NCI-H2107 (cell line): Measurements from ENCODE around the gene VIT.
A peak's percentile ranks its signal among the peaks of the same experiment; 100 is the strongest.
"Not testable (repeated sequence)": the region's sequence is repeated elsewhere in the genome, so short reads cannot be mapped to it uniquely, and the experiment has no call there.

Experiments
- DNase-seq: peaks from one replicate; lab custom pipeline; 2025; lab: John Stamatoyannopoulos, UW

Gene VIT

DNA sequence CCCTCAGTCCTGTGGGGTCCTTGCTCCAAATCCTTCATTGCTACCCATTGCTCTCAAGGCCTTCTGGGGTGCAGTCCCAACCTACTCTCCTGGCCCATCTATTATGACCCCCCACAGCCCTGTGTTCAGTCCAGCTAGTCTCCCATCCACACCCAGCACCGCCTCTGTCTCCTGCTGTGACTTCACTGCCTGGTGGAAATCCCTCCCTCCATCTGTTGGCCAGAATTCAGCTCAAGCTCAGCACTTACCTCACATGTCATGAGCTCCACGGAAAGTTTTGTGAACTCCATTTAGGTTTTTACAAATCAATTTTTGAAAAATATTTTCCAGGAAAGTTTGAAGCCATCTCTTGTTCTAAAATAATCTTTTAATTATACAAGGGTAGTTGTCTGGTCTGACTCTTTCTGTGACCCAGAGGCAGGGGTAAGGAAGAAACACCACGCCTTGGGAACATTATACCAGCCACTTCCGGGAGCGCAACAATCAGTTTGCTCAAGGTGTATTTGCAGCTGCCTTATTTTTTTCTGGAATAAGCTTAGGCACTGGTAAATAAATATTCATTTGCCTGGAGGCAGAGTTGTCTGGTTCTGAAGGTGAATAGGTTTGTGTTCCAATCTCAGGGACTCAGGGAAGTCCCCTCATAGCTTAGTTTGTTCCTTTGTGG is 110.8 kb downstream of the VIT start:
- DNase-seq = no peak

DNA sequence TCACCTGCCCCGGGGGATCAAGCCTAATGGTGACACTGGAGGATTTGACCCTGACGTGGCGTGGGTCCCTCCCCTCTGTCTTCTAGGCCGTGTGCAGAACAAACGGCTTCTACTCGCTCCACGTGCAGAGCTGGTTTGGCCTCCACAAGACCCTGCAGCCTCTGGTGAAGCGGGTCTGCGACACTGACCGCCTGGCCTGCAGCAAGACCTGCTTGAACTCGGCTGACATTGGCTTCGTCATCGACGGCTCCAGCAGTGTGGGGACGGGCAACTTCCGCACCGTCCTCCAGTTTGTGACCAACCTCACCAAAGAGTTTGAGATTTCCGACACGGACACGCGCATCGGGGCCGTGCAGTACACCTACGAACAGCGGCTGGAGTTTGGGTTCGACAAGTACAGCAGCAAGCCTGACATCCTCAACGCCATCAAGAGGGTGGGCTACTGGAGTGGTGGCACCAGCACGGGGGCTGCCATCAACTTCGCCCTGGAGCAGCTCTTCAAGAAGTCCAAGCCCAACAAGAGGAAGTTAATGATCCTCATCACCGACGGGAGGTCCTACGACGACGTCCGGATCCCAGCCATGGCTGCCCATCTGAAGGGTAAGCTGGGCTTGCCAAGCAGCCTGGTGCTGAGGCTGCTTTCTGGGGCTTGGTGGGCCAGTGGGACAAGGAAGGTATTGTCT is 112.0 kb downstream of the VIT start:
- DNase-seq = no peak

DNA sequence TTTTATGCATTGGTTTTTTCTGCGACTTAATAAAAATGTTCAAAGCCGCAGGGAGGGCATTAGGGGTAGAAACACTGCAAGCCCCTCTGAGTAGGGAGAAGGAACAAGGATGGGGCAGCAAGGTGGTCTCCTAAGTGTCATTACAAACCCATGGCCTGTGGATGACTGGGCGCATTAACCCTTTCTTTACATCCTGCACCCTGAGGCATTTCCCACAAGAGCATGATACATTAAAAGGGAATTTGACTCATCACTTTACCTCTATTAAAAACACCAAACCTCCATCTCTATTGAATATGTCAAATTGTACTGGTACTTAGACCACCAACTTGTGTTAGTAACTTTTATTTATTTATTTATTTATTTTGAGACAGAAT is 112.5 kb downstream of the VIT start:
- DNase-seq = no peak

DNA sequence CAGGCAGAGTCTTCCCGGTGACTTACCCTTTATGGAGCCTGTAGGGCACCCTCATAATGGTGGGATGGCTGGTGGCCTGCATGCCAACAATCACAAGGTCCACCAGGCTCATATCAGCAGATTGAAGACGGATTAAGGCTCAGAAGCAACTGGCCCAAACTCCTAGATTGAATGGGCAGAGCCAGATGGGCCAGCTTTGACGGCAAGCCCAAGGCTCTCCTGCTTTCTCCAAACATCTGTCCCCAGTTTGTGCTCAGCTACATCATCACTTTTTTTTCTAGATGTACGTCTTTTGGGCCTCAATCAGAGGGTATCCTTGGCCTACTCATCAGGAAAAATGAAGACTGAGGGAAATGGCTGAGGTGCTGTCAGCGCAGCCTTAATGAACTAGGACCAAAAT is 114.6 kb downstream of the VIT start:
- no peak for DNase-seq

DNA sequence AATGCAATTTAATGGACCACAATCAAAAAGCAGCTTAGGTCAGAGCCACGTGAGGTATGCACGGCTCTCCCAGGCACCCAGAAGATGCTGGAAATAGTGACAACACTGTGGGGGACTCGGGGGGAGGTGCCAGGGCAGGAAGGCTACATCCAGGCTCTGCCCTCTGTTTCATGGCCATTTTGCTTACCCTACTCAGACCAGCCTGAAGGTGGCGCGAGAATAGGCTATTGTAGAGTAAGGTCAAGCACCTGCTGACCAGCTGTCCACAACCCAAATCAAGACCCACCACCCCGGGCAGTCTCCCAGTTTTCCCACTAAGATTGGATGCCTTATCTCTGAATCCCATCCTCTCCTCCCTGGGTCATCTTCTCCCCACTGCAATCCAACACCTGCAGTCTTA is 115.7 kb downstream of the VIT start:
- no peak for DNase-seq

DNA sequence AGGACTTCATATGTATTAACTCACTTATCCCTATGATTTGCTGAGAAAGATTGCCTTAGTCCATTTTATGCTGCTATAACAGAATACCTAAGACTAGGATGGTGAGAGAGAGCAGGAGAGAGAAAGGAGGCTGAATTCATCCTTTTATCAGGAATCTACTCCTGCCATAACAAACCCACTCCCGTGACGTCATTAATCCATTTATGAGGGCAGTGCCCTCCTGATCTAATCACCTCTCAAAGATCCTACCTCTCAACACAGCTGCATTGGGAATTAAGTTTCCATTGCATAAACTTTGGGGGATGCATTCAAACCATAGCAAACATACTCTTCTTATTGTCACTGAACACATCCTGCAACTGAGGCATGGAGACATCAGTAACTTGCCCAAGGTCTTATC is 122.0 kb downstream of the VIT start:
- no peak for DNase-seq

DNA sequence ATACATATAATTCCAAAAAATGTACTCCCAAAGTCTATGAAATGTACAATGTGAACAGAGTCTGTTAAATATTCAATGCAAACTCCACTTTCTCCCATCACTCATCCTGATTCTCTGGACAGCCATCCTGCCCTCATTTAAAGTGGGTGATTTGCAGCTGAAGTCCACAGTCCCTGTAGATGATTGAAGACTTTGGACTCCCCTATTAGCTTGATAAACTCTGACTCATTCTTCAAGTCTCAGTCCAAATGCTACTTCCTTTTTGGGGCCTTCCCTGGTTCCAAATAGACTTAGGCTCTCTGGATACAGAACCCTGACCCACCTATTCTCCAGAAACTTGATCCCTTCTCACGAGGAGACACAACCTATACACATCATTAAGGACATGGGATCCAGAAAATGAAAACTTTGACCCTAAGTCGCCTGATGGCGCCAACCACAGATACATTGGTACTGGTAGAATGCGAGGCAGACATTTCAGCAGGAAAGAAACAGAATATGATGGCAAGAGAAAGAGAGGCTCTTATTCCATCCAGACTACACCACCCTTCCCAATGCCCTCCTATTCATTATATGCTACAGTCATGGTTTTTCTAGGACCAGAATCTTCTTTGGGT is 122.7 kb downstream of the VIT start:
- DNase-seq = no peak

DNA sequence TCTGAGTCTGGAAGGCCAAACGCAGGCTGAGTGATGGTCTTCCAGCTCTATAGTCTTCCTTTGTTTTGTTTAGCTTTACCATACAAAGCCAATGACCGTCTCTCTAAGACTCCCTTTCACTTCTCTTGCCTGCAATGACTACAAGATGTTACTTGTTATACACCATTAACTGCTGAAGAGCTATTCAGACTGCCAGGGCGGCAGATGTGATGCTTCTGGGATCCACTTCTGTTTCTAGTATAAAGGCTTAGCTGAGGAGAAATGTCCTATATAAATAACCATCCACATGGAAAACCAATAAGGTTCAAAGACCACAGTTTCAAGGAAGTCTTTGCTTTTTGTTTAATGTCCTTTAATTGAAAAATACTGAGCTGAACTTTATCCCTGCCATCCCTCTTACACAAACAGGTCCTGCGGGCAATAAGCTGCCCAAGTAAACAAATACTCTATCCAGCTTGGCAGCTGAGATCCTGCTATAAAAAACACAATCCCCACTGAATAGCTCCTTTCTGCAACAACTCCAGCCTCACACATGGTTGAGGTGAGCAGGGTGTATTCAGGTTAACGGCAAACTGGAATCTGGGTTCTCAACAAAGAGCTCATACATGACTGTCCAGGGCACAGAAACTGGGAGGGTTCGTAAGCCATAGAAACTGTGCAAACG is 124.6 kb downstream of the VIT start:
- peak; percentile 45 for DNase-seq

DNA sequence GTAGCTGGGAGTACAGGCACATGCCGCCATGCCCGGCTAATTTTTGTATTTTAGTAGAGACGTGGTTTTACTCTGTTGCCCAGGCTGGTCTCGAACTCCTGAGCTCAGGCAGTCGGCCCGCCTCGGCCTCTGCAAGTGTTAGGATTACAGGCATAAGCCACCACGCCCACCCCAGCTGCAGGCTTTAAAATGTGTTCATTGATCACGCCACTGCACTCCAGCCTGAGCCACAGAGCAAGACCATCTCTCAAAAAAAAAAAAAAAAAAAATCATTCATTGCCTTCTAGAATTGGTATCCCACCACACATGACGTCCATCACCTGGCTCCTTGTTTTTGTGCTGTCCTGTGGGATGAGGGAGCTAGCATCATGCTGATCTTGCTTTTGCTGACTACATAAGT is 127.4 kb downstream of the VIT start:
- no peak for DNase-seq

DNA sequence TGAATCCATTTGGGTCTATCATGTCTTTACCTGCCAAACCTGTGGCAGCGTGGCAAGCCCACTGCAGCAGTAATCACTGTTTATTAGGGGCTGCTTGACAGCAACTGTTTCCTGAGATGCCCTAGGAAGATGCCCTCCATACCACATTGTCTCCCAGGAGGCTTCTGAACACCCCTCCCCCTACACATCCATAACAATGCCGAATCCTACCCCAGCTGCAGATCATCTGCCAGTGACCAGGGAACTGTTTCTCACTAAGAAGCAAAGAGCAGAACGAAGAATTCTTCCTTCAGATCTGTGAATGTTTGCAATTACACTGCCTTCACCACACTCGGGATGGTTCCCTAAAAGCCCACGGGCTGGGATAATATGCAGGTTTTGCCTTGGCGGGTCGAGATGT is 127.8 kb downstream of the VIT start:
- DNase-seq = no peak

DNA sequence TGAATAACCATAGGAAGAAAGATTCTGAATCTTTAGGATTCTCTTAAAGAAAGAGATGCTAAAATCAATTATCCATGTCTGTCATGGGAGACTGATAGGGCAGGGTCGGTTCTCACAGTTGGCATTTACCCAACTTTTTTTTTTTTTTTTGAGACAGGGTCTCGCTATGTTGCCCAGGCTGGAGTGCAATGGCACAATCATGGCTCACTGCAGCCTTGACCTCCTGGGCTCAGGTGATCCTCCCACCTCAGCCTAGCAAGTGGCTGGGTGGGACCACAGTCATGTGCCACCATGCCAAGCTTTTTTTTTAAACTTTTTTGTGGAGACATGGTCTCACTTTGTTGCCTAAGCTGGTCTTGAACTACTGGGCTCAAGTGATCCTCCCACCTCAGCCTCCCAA is 128.2 kb downstream of the VIT start:
- not testable (repeated sequence) for DNase-seq

DNA sequence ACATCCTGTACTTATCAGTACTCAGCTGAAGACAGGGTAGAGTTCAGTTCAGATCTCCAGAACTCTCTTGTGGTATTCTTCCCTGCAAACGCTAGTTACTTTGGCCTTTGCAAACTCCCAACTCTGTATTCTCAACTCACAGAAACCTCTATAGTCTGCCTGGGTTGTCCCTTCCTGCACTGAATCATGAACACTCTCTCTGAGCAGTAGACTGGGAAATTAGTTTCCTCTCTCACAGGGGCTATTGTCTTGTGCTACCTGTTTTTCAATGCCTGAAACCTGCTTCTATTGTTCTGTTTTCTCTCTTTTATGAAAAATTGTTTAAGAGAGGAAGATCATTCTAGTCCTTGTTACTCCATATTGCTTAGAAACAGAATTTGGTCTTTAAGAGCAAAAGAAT is 134.7 kb downstream of the VIT start:
- DNase-seq = no peak

DNA sequence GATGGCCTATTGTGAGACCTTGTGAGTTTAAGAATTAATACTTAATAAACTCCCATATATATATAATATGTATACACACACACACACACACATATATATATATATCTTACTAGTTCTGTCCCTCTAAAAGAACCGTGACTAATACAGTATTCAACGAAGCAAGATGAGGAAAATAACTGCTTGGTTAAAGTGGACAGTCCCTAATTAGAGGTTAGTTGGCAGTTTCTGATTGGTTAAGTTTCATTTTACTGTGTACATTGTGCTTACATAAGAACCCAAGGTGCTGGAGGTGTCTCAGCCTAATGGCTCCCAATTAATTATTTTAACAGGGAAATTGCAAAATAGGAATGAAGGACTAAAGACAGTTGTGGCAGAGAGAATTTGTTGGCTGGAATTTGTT is 137.7 kb downstream of the VIT start:
- no peak for DNase-seq

DNA sequence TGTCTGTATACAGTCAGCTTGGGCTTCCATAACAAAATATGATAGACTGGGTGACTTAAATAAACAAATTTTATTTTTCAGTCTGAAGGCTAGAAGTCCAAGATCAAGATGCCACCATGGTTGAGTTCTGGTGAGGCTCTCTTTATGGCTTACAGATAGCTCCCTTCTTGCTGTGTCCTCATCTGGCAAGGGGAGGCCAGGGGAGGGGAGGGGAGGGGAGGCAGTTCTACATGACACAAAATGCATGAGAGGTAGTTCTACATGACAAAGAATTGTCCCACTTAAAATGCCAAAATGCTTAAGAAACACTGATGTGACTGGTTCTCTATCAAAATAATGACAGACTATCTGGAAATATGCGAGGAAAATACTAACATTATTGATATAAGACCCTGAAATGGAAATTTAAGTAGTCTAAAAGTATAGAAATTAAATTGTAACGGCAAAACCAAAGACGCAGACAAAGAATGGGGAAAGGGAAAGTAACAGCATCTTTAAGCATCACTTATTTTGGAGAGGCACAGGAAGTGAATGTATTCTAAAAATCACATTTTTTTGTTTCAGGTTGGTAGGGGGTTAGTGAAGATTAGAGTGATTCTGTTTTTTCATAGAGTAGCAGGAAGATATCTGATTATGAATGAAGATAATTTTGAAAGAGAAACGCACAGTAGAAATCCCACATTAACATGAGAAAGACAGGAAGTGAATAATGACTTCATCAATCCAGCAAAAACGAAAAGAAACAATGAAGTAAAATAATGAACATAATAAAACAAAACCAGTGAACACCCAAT is 138.4 kb downstream of the VIT start:
- DNase-seq = no peak

DNA sequence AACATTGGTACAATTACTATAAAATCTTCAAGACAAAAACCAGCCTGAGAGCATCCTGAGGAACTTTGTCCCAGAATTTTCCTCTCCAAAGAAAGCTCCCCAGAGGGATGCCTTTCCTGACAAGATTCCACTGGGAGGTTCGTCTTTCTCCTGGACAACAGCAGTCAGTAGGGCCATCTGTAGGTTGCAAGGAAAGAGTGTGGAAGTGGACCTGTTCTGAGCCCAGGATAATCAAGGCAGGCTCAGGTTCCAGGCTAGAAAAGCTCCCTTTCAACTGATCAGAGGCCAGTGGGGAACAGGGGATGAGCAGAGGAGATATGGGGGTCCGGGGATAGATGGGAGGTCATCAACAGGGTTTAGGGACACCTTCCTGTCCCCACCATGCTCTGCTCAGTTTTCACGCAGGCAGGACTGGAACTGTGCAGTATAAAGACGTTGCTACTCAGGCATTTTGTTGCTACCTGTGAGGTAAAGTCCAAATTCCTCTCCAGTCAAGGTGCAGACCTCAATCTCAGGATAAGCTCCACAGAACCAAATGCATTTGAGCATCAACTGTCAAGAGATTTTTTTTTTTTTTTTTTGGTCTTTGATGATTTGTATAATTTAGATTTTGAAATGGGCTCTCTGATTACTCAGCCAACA is 143.6 kb downstream of the VIT start:
- DNase-seq = no peak

DNA sequence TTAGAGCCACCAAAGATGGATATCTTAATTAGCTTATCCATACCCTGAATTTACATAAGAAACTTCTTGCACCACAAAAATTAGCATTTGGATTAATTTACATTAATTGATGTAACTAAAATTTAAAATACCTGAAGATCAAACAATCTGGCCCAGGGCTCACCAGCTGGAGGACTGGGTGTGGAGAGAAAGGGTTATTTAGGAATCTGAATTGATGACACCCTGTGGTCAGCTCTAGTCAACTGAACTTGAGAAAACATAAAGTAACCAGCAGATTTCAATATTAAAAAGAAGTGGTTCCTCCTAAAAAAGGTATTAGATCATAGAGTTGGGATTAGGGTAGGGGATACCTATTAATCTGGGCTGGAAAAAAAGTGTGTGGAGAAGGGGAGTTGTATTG is 147.3 kb downstream of the VIT start:
- no peak for DNase-seq

DNA sequence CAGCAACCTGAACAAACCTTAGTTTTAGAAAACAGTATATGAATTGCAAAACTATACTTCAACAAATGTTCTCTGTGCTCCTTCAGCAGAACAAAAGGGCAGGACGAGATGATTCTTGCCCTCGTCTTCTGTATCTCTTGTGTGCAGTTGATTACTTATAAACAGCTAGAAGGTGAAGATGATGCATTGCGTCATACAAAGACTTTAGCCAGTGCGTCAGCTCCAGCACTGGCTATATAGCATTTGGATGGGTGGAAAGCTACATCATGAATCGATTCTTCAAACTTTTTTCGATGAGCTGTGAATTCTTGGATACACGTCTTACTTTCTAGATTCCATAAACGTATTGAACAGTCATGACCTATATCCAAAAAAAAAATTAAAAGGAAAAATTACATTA is 152.8 kb downstream of the VIT start:
- DNase-seq = no peak

DNA sequence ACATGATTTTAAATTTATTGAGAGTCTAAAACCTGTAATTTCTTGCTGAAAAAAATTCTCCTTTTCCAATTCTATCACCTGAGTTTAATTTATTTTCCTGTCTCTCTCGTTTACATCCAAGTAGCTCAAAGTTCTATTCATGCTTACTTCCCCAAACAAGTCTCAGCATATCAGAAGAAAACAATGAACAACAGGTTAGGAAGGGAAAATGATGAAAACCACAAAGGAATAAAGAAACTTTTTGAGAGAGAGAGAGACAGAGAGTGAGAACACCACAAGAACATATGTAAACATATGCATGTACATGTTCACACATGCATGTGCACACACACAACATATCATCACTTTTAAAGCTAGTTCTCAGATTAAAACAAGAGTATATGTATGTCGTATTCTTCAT is 157.7 kb downstream of the VIT start:
- DNase-seq = no peak

DNA sequence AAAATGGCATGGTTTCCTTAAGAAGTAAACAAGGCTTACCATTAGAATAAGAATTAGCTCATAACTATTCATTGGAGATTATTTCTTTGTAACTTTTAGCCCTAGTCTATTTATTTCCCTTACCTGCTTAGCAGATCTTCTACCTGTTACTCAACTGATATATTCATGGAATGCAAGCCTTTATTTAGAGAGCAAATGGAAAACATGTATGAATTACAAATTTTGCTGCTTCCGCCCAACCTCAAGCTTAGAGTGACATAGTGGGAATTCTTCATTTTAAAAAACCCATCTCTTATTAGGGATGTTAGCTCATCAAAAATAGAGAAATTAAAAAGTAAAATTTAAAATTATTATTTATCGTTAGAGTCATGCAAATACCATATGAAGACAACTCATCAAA is 158.9 kb downstream of the VIT start:
- no peak for DNase-seq

DNA sequence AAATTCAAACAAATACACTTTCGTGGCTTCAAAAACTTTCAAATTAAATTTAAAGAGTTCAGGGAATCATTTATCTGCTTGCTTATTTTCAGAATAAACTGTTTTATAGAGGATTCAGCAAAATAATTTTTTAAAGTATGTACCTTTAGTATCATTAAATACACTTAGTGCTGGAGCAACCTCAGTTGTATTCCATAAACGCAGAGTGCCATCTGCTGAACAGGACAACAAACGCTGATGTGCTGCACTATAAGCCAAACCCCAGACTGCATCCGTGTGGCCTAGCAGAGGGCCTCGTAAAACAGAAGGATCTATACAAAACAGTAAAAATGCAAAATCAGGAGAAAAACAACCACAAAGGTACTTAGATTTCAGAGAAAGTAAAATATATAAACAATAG is 161.2 kb downstream of the VIT start:
- DNase-seq = no peak

DNA sequence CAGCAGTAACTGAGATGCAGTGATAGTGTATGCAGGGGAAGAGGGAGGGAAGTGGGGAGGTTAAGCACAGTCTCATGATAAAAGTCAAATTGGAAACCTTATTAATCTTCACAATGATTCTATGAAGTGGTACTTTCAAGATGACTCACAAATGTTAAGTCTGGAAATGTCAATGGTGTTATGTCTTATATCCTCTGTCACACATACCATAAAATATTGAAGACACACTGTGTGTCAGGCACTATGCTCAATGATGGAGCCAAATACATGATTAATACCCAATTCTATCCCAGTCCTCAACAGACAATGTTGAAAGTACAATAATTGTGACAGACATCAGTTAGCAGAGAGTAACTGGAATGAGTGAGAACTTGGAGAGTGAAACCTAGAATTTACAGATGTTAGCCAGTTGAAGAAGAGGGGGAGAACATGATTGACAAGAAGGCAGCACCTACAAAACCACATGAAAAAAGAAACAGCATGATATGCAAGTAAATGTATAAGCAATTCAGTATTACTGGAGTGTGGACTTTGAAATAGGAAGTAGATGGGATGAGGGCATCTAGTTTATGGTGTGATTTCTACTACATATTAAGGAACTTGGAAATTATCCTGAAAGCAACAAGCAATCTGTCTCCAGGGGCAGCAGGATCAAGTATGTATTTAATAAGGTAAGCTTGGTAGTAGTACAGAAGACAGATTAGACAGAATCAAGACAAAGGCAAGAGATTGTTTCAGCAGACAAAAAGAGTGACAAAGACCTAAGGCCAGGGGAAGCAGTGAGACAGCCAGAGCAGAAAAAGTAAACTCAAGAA is 162.3 kb downstream of the VIT start:
- DNase-seq = no peak
